GM18502 (cell line): Measurements from ENCODE around the gene CLIP4.

Source experiments
- ATAC-seq: cut with Tn5 transposase; IDR thresholded peaks from one replicate; pipeline ENCODE4 v1.9.1; 2021; ENCODE audit warnings: mild to moderate bottlenecking; ENCODE audit not compliant: unreplicated experiment, poor library complexity

Gene CLIP4

GRCh38 chr2:29182920-29183319 is 67.7 kb downstream of the CLIP4 start:
- no peak for ATAC-seq

GRCh38 chr2:29184531-29184930 is 69.3 kb downstream of the CLIP4 start:
- ATAC-seq: no peak

DNA sequence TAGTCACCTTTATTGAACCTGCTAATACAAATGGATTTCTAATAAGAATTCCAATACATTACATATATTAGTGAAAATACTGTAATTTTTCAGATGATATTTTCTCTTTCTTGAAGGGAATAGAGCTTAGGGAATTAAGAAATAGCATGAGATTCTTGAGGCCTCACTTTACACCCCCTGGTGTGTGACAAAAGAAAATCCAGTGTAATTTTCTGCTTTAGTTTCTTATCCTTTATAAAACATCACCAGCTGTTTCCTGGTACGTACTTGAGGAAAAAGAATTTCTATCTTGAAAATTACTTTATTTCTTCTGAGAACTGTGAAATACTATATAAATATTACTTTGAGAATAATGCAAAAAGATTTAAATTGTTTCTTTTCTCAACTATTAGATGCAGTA is 71.6 kb downstream of the CLIP4 start:
- ATAC-seq: no peak

DNA sequence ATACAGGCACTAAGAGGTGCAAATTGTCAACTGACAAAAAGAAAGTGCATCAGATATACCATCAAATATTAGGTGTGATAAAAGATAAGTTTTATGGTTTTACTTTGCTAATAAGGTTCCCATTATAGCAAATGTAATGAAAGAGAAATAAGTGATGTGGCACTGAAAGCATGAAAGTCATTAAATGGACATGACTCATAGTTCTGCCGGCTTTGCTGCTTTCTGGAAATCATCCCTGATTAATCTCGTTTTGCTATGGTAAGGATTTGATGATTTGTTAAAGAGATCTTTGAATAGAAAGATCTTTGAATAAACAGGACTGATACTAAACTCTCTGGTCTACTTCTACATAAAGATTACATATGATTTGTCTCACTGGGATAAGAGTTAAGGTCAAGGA is 72.7 kb downstream of the CLIP4 start:
- no peak for ATAC-seq

DNA sequence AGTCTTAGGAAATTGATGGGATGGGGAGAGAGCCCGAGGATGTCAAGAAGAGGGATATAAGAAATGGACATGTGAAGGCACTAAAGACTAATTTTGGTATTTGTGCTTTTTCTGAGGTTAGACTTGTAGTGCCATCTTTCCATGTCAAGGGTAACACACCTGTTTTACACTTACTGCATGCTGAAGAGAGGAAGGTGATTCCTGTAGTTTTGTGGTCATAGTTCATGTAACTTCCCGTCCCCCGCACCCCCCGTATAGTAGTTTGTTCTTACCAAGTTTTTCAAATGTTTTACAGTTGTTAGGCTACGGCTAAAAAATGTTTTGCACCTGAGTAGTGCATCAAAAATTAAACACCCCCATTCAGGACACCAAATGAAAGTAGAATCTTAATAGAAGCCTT is 73.8 kb downstream of the CLIP4 start:
- no peak for ATAC-seq

DNA sequence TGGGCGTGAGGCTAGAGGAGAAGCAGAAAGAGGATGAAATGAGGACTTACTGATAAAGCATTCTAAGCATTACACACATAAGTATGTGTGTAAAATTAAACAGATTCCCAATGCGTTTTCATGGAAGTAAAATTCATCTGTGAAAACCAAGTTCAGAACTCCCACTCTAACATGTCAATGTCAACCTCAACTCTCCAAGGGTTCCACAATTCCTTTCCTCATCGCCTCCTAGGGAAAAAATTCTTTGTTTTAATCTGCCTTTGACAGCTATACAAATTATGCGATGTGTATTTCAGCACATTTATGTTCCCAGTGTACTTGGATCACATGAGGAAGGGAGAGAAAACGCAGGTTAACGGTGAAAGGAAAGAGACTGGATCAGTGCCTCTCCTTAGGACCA is 76.6 kb downstream of the CLIP4 start:
- no peak for ATAC-seq

GRCh38 chr2:29192526-29192925 is 77.3 kb downstream of the CLIP4 start:
- no peak for ATAC-seq

DNA sequence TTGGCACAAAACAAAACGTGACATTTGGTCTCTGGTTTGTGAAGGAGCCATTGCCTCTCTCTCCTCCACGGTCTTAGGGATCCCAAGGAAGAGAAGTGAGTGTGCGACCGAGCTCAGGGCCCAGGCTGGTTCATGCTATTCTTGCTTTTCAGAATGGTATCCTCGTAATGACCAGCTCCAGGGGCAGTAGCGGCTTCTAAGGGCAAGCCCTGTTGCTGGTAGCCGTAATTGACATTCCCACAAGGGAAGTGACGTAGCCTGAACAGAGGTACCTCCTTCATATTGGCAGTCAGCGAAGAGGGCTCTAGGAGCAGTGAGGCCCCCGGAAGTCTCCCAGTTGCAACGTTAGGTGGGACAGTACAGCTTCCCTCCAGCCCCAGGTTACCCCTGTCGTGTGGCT is 77.9 kb downstream of the CLIP4 start:
- no peak for ATAC-seq

- no peak for ATAC-seq
Measured at GRCh38 chr2:29193681-29194080, 78.5 kb downstream of the CLIP4 start.

GRCh38 chr2:29195796-29196195 is 80.6 kb downstream of the CLIP4 start:
- no peak for ATAC-seq

- no peak for ATAC-seq
Measured at GRCh38 chr2:29196792-29197788, 81.9 kb downstream of the CLIP4 start.

GRCh38 chr2:29201979-29202378 is 86.8 kb downstream of the CLIP4 start:
- ATAC-seq: no peak

DNA sequence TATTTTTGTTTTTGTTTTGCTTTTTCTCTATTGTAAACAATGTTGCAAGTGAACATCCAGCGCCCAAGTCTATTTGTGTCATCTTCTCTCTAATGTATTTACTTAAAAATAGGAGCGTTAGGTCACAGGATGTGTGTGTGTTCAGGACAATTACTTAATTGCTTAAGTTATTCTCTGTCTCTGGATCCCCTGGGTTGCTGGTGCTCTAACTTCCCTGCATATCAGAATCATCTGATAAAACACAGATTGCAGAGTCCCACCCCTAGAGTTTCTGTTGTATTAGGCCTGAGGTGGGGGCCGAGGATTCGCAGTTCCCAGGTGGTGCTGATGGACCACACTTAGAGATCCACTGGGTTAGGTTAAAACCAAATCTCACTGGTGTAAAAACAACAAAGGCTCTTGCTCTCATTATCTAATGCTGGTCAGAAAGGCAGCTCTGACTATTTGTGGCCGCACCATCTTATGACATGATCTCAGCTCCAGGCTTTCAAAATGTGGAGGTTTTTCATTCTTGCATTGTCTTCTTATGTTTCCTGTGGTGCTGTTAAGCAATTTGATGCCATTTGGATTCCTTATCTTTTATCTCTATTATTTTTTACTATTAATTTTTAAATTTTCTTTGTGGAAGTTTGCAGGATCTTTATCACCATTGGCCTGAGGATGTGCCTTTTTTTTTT is 87.7 kb downstream of the CLIP4 start:
- no peak for ATAC-seq

GRCh38 chr2:29206941-29207340 is 91.7 kb downstream of the CLIP4 start:
- no peak for ATAC-seq

DNA sequence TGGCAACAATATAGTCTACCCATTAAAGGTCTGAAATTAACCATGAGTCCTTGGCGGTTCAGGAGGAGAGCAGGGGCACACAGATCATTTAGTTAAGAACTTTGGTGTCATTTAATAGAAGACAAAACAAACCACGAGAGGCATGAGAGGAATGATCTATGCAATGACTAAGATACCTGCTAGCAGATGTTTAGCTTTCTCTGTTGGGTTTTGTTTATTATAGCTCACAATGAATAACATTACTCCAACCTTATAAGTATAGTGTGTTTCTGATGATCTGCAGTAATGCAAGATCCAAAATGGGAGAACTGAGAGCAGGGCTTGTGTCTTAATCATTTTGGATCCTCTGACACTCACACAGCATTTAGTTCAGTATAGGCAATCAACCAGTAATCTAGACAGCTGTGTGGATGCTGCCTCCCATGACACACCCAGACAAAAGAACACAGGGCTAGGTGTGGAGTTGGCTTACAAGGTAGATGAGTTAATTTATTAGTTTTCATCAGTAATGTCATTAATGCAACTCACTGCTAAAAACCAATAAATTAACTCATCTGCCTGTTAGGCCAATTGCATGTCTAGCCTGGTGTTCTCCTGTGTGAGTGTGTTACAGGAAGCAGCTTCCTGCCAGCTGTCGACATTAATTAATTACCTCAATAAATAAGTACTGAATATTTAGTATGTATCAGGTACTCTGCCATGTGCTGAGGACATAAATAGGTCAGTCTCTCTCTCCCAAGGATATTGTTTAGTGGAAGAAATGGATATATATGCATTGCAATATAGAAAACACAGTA is 92.3 kb downstream of the CLIP4 start:
- no peak for ATAC-seq

- ATAC-seq: no peak
Measured at GRCh38 chr2:29209551-29209950, 94.3 kb downstream of the CLIP4 start.

DNA sequence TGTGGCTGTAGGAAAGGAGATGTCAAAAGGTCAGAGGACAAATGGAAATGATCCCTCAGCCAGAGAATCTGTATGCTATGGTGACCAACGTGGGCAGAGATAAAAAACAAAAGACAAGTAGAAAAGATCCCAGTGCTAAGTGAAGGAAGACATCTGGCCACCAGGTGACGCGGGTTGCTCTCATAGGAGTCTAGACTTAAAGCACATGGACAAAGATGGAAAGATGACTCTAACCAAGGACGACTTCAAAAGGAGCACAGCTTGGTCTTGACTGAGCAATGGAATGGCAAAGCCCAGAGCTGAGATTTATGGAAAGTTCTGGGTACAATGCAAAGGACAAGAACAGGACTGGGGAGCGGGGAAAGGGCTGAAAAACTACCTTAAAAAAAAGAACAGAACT is 96.8 kb downstream of the CLIP4 start:
- ATAC-seq: no peak

DNA sequence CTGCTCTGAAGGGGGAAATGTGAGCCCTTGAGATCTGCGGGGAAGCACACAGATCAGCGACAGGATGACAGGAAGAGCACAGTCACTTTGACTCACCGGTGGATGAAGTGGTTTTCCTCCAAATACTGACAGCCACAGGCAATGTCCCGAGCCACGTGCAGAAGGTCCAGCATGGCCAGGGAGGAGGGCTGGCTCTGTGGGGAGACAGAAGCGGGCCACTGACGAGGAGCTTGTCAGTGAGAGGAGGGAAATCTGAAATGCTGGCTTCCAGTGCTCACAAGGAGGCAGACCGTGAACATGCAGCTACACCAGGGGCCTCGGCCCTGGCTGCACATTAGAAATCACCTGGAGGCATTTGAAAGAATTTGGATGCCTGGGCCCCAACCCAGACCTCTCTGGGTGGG is 98.7 kb downstream of the CLIP4 start:
- no peak for ATAC-seq

DNA sequence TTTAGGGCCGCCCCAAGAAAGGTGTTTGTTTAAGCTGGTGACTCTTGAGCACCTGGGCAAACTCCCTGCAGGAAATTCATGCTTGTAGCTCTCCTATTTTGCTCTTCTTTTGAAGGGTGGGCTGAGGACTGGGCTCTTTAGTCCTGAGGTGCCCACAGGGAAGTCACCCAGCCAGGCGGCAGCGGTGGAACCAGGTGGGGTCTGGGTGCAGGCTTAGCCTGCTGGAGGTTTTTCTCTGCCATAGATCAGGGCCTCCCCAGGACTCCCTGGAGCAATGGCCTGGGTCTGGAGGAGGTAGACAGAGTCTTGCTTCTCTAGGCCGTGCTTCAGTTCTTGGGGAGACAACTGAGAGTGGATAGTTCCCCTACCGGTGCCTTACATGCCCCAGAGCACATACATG is 99.9 kb downstream of the CLIP4 start:
- ATAC-seq: no peak

DNA sequence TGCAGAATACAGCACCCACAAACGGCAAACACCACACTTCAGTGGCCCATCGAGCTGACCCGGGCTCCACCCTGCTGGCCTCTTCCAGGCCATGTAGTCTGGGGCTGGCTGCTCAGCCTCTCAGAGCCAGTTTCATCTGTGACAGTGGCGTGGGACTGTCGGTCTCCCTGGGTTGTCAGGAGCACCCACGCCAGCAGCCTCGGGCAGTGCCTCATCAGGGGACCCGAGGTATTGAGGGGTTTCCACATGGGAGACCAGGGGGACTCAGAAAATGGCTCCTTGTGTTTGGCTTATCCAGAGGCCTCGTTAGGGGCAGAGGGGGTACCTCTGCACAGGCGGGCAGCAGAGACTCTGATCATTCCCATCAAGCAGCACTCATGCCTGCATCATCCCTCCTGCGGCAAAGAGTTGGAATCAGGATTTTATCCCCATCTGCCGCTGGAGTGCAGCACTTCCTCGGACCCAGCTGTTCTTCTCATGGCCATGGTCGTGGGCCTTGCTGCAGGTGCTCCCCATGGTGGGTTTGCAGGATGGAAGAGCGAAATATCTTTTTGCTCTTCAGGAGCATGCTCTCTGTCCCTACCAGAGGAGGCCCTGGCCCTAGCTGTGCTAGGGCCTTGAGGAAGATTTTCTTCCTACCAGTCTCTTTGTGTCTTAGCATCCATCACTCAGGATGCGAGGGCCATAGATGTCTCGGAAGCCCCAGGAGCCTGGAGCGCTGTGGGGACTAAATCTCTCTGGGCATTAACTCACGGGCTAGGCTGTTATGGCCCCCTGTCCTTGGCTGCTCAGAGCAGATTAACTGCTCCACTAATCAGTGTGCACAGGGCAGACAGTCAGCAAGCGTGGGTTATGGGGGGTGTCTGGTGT is 100.8 kb downstream of the CLIP4 start:
- ATAC-seq: no peak
